K562 treated with DMSO at 1 percent for 4 hours (cell line): ENCODE results near the gene TAS2R60. TPM values are rescaled to one million over a fixed set of nuclear protein-coding genes. Genes with fewer than 3 reads are reported as not detected.

ENCODE experiments used
- total RNA-seq: library from RNA; unstranded; fragments of 300-600 nt; gene quantifications from 2 replicates; pipeline ENCODE4 v1.2.3, GENCODE V29; 2022; ENCODE audit not compliant: insufficient read depth

Gene TAS2R60
- not detected in 2 replicates for total RNA-seq

GRCh38 chr7:143443153-143443552 lies at the start of gene TAS2R60:
Gene TAS2R60, plus strand, starts transcription at chr7:143443453. Its CDS starts 0 bp downstream, at chr7:143443453.

GRCh38 chr7:143408686-143409561 lies 34.3 kb upstream of the TAS2R60 start, which contains the start of gene EPHA1:
Gene EPHA1, minus strand, starts transcription at chr7:143408856. Its CDS starts 51 bp downstream, at chr7:143408805.

GRCh38 chr7:143477501-143478150 lies 34.4 kb downstream of the TAS2R60 start, which contains the start of gene TAS2R41:
Gene TAS2R41, plus strand, starts transcription at chr7:143477873. Its CDS starts 0 bp downstream, at chr7:143477873.

Other genes with a start within 250 kb of the TAS2R60 start
- gene TAS2R40, start 221.4 kb upstream of the TAS2R60 start, total RNA-seq: not detected in 2 replicates
- gene GSTK1, start 180.0 kb upstream of the TAS2R60 start, total RNA-seq: 165 and 185 TPM in 2 replicates
- gene TMEM139, start 158.5 kb upstream of the TAS2R60 start, total RNA-seq: not detected in 2 replicates
- gene CASP2, start 155.1 kb upstream of the TAS2R60 start, total RNA-seq: 18.3 and 27.4 TPM in 2 replicates
- gene CLCN1, start 127.3 kb upstream of the TAS2R60 start, total RNA-seq: 0.37 TPM in 1 of 2 replicates, not detected in the other
- gene FAM131B, start 80.7 kb upstream of the TAS2R60 start, total RNA-seq: not detected in 2 replicates
- gene ZYX, start 62.1 kb upstream of the TAS2R60 start, total RNA-seq: 103 and 111 TPM in 2 replicates
- gene EPHA1, start 34.6 kb upstream of the TAS2R60 start, total RNA-seq: not detected in 2 replicates
- gene TAS2R41, start 34.4 kb downstream of the TAS2R60 start, total RNA-seq: not detected in 2 replicates
- gene CTAGE15, start 128.3 kb downstream of the TAS2R60 start, total RNA-seq: not detected in 2 replicates
- 3.6 and 4.6 TPM in 2 replicates for gene TCAF2, start 177.5 kb downstream of the TAS2R60 start, total RNA-seq